ENCODE data around the gene CPTP. TPM values are rescaled to one million over a fixed set of nuclear protein-coding genes. Genes with fewer than 3 reads are reported as not detected.

The CPTP gene
- total and polyA plus RNA-seq, 2 of the 13 experiments (the other 11 are each of a cell fraction or from before 2014, with no cell fraction given) = 5.5 to 9.3 TPM

DNA sequence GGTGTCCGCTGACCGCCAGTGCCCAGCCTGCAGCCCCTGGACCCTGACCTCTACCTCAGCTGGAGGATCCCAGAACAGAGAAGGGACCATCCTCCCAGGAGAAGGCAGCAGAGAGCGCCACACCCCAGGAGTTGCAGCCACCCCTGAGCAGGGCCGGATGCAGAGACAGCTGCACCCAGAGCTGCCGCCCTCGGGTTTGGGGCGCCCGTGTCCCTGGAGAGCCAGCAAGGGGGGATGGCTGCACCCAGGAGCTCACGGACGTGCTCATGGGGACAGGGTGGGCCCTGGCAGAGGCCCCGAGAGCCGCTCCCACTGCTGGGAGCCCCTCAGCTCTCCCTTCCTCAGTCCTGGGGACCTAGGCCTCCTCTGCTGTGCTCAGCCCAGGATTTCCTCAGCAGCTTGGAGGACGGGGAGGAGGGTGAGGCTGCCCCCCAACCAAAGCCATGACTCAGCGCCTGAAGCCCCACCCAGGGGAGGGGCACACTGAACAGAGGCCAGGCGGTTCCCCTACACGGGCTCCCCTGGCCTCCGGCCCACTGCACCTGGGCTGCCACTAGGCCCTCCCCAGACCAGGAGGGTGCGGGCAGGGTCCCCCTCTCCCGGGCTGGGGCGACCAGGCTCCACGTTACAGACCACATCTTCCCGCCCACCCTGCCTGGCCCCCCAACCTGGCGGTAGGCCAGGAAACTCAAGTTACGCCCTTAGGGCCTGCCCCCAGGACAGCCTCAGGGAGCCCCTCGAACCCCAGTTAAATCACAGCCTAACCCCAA, 19.1 kb upstream of the CPTP start (continued):
- TF ChIP-seq PRMT3 (CRISPR knock-in tag; IDR thresholded peaks at IDR 0.05; ENCODE audit: borderline replicate concordance, low read depth) (no peak), ZNF75D (CRISPR knock-in tag; IDR thresholded peaks at IDR 0.05; ENCODE audit: borderline replicate concordance) (no peak), ZNF569 (CRISPR knock-in tag; IDR thresholded peaks at IDR 0.05; ENCODE audit: borderline replicate concordance) (no peak), ZNF24 (IDR thresholded peaks at IDR 0.05) (no peak), HES4 (CRISPR knock-in tag; IDR thresholded peaks at IDR 0.05; ENCODE audit: borderline replicate concordance) (no peak), ZSCAN29 (CRISPR knock-in tag; conservative IDR thresholded peaks at IDR 0.05) (no peak), DNMT1 (CRISPR knock-in tag; IDR thresholded peaks at IDR 0.05) (no peak), ZNF546 (CRISPR knock-in tag; conservative IDR thresholded peaks at IDR 0.05) (peak; percentile 81; the same call in 1 of the 2 replicates), NFKB2 (CRISPR knock-in tag; IDR thresholded peaks at IDR 0.05; ENCODE audit: borderline replicate concordance) (peak; percentile 78; the same call in 1 of the 2 replicates), ZNF224 (CRISPR knock-in tag; IDR thresholded peaks at IDR 0.05) (no peak), ZNF776 (CRISPR knock-in tag; IDR thresholded peaks at IDR 0.05) (no peak)
- TF ChIP-seq, protein P1, sequence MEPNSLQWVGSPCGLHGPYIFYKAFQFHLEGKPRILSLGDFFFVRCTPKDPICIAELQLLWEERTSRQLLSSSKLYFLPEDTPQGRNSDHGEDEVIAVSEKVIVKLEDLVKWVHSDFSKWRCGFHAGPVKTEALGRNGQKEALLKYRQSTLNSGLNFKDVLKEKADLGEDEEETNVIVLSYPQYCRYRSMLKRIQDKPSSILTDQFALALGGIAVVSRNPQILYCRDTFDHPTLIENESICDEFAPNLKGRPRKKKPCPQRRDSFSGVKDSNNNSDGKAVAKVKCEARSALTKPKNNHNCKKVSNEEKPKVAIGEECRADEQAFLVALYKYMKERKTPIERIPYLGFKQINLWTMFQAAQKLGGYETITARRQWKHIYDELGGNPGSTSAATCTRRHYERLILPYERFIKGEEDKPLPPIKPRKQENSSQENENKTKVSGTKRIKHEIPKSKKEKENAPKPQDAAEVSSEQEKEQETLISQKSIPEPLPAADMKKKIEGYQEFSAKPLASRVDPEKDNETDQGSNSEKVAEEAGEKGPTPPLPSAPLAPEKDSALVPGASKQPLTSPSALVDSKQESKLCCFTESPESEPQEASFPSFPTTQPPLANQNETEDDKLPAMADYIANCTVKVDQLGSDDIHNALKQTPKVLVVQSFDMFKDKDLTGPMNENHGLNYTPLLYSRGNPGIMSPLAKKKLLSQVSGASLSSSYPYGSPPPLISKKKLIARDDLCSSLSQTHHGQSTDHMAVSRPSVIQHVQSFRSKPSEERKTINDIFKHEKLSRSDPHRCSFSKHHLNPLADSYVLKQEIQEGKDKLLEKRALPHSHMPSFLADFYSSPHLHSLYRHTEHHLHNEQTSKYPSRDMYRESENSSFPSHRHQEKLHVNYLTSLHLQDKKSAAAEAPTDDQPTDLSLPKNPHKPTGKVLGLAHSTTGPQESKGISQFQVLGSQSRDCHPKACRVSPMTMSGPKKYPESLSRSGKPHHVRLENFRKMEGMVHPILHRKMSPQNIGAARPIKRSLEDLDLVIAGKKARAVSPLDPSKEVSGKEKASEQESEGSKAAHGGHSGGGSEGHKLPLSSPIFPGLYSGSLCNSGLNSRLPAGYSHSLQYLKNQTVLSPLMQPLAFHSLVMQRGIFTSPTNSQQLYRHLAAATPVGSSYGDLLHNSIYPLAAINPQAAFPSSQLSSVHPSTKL (CRISPR knock-in tag; IDR thresholded peaks at IDR 0.05) = no peak
- TF ChIP-seq, protein P2, sequence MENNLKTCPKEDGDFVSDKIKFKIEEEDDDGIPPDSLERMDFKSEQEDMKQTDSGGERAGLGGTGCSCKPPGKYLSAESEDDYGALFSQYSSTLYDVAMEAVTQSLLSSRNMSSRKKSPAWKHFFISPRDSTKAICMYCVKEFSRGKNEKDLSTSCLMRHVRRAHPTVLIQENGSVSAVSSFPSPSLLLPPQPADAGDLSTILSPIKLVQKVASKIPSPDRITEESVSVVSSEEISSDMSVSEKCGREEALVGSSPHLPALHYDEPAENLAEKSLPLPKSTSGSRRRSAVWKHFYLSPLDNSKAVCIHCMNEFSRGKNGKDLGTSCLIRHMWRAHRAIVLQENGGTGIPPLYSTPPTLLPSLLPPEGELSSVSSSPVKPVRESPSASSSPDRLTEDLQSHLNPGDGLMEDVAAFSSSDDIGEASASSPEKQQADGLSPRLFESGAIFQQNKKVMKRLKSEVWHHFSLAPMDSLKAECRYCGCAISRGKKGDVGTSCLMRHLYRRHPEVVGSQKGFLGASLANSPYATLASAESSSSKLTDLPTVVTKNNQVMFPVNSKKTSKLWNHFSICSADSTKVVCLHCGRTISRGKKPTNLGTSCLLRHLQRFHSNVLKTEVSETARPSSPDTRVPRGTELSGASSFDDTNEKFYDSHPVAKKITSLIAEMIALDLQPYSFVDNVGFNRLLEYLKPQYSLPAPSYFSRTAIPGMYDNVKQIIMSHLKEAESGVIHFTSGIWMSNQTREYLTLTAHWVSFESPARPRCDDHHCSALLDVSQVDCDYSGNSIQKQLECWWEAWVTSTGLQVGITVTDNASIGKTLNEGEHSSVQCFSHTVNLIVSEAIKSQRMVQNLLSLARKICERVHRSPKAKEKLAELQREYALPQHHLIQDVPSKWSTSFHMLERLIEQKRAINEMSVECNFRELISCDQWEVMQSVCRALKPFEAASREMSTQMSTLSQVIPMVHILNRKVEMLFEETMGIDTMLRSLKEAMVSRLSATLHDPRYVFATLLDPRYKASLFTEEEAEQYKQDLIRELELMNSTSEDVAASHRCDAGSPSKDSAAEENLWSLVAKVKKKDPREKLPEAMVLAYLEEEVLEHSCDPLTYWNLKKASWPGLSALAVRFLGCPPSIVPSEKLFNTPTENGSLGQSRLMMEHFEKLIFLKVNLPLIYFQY (CRISPR knock-in tag; IDR thresholded peaks at IDR 0.05; ENCODE audit: borderline replicate concordance) = no peak
- TF ChIP-seq, protein P3, sequence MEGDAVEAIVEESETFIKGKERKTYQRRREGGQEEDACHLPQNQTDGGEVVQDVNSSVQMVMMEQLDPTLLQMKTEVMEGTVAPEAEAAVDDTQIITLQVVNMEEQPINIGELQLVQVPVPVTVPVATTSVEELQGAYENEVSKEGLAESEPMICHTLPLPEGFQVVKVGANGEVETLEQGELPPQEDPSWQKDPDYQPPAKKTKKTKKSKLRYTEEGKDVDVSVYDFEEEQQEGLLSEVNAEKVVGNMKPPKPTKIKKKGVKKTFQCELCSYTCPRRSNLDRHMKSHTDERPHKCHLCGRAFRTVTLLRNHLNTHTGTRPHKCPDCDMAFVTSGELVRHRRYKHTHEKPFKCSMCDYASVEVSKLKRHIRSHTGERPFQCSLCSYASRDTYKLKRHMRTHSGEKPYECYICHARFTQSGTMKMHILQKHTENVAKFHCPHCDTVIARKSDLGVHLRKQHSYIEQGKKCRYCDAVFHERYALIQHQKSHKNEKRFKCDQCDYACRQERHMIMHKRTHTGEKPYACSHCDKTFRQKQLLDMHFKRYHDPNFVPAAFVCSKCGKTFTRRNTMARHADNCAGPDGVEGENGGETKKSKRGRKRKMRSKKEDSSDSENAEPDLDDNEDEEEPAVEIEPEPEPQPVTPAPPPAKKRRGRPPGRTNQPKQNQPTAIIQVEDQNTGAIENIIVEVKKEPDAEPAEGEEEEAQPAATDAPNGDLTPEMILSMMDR (CRISPR knock-in tag; IDR thresholded peaks at IDR 0.05) = peak; percentile 66
- TF ChIP-seq, protein P4, sequence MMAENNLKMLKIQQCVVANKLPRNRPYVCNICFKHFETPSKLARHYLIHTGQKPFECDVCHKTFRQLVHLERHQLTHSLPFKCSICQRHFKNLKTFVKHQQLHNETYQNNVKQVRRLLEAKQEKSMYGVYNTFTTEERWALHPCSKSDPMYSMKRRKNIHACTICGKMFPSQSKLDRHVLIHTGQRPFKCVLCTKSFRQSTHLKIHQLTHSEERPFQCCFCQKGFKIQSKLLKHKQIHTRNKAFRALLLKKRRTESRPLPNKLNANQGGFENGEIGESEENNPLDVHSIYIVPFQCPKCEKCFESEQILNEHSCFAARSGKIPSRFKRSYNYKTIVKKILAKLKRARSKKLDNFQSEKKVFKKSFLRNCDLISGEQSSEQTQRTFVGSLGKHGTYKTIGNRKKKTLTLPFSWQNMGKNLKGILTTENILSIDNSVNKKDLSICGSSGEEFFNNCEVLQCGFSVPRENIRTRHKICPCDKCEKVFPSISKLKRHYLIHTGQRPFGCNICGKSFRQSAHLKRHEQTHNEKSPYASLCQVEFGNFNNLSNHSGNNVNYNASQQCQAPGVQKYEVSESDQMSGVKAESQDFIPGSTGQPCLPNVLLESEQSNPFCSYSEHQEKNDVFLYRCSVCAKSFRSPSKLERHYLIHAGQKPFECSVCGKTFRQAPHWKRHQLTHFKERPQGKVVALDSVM (CRISPR knock-in tag; IDR thresholded peaks at IDR 0.05) = peak; percentile 38
